Epithelial cell of proximal tubule (primary cell): ENCODE data around the gene ATP10A. TPM values are rescaled to one million over a fixed set of nuclear protein-coding genes. Genes with fewer than 3 reads are reported as not detected.
A peak's percentile ranks its signal among the peaks of the same experiment; 100 is the strongest.

Experiments
- DNase-seq: peaks from one replicate; pipeline ENCODE4 v3.0.0-alpha.2; 2011; ENCODE audit warnings: low read depth
- H3K4me3 ChIP-seq: 2 replicates; pipeline ENCODE4 v1.5.1; 2011; ENCODE audit warnings: low read depth, mild to moderate bottlenecking, low read length
- CTCF ChIP-seq: conservative IDR thresholded peaks from 2 replicates; pipeline ENCODE4 v1.5.1; 2012; ENCODE audit warnings: low read depth, mild to moderate bottlenecking, low read length
- total RNA-seq: library from RNA; depleted of rRNA; stranded (reverse); fragments of >200 nt; gene quantifications from 2 replicates; pipeline ENCODE4 v1.2.3, GENCODE V29; 2015

The ATP10A gene, protein sequence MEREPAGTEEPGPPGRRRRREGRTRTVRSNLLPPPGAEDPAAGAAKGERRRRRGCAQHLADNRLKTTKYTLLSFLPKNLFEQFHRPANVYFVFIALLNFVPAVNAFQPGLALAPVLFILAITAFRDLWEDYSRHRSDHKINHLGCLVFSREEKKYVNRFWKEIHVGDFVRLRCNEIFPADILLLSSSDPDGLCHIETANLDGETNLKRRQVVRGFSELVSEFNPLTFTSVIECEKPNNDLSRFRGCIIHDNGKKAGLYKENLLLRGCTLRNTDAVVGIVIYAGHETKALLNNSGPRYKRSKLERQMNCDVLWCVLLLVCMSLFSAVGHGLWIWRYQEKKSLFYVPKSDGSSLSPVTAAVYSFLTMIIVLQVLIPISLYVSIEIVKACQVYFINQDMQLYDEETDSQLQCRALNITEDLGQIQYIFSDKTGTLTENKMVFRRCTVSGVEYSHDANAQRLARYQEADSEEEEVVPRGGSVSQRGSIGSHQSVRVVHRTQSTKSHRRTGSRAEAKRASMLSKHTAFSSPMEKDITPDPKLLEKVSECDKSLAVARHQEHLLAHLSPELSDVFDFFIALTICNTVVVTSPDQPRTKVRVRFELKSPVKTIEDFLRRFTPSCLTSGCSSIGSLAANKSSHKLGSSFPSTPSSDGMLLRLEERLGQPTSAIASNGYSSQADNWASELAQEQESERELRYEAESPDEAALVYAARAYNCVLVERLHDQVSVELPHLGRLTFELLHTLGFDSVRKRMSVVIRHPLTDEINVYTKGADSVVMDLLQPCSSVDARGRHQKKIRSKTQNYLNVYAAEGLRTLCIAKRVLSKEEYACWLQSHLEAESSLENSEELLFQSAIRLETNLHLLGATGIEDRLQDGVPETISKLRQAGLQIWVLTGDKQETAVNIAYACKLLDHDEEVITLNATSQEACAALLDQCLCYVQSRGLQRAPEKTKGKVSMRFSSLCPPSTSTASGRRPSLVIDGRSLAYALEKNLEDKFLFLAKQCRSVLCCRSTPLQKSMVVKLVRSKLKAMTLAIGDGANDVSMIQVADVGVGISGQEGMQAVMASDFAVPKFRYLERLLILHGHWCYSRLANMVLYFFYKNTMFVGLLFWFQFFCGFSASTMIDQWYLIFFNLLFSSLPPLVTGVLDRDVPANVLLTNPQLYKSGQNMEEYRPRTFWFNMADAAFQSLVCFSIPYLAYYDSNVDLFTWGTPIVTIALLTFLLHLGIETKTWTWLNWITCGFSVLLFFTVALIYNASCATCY (N-terminal part only)
- total RNA-seq: 13.0 and 13.2 TPM in 2 replicates

DNA sequence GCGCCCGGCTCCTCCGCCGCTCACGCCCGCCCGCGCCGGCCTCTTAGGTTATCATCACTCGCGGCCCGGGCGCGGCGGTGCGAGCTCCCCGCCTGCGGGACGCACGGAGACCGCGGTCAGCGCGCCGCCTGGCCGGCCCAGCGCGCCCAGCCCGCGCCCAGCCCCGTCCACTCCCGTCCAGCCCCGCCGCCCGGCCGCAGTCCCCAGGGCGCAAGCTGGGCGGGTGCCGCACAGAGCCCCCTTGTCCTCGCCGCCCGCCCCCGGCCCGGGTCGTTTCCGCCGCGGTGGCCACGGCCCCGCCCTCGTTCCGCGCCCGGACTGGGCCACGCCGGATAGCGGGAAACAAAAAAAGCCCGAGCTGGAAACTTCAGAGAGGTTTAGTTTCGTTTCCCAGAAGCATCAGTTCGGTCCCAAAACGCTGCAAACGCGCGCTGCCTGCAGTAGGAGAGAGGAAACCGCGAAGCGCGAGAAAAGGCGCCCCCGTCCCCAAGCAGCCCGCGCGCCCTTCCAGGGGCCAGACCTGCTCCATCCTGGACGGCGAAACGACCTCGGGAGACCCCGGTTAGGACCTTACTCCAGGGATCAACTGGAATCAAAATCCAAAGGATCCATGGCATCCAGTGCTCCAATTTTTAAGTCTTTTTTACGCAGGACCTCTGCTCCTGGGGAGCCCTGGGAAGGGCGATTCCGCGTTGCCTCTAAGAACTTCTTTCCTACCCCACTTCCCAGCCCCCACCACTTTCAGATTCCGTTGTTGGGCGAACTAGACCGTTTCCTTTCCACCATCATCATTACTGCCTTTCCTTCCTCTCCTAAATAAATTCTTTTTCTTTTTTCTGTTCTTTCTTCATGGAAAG lies at the start of gene ATP10A:
TSS of gene ATP10A (minus strand) at position 217 of the 857 bp plus-strand sequence. CDS start 231 bp downstream, outside the sequence.
- H3K4me3 ChIP-seq: peak within 1 kb of the TSS; percentile 77
- no peak for TF ChIP-seq CTCF
- no peak for DNase-seq

- no peak for DNase-seq
- H3K4me3 ChIP-seq: no peak overlapping the region
- no peak for TF ChIP-seq CTCF
These were observed 48.9 kb upstream of the ATP10A start for GRCh38 chr15:25912035-25912434.

DNA sequence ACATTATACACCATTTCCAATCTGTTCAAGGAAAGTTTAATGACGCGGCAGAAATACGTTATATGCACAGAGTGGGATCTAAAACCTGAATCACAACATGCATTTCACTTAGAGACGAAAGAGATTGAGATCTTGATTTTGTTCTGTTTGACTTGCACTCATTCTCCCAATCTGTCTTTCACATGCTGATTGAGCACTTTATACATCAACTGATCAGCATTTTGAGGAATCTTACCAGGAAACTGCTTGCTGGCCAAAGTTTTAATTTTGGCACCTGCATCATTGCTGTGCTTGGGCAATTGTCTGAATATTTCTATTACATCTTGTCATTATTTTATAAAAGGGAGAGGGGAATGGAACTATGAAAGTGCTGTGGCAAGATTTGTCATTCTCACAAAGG lies 47.7 kb upstream of the ATP10A start:
- TF ChIP-seq CTCF: no peak
- DNase-seq: no peak
- no peak overlapping the region for H3K4me3 ChIP-seq

- no peak for TF ChIP-seq CTCF
- no peak overlapping the region for H3K4me3 ChIP-seq
- no peak for DNase-seq
These were observed 46.7 kb upstream of the ATP10A start for GRCh38 chr15:25909806-25910205.

DNA sequence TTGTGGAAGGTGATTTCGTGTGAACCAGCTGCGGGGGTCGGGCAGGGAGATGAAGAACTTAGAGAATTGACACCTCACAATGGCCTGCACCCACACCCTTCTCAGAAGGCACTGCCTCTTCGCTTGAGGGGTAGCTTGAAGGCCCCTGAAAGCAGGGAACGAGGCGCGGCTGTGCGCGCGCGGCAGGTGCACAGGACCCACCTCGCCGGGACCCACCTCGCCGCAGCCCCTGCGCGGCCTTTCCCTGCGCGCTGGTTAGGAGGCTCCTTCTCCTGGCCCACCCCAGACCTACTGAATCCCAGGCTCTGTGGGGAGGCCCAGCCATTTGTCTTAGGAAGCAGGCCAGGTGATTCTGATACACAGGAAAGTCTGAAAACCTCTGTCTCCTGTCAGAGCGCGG lies 46.2 kb upstream of the ATP10A start:
- no peak for TF ChIP-seq CTCF
- no peak for DNase-seq

GRCh38 chr15:25905140-25905539 lies 42.0 kb upstream of the ATP10A start:
- TF ChIP-seq CTCF: no peak
- no peak overlapping the region for H3K4me3 ChIP-seq
- peak; percentile 77 for DNase-seq

More for the DNA sequence above, 46.2 kb upstream of the ATP10A start:
- H3K4me3 ChIP-seq: no peak overlapping the region
